ENCODE data around the gene MAP3K13.
A peak's percentile ranks its signal among the peaks of the same experiment; 100 is the strongest.

MAP3K13 gene

DNA sequence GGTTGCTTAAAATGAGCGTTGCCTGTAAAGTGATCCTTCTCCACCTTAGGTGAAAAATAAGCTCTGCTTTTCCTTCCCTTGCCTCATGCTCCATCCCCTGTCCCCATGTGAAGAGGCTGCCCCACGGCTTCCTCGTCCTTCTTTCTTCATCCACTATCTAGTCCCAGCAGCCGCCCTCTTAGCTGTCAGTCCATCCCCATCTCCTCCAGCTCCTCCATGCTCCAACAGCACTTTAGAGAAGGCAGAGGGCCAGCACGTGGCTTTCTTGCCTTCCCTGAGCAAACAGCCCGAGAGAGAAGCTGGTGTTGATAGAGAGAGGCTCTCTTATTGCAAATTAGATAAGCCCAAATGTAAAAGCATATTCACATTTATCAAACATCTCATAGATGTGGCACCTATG, 144.9 kb downstream of the MAP3K13 start:
- DNase-seq (ENCODE audit: low read depth, low spot score) = no peak

DNA sequence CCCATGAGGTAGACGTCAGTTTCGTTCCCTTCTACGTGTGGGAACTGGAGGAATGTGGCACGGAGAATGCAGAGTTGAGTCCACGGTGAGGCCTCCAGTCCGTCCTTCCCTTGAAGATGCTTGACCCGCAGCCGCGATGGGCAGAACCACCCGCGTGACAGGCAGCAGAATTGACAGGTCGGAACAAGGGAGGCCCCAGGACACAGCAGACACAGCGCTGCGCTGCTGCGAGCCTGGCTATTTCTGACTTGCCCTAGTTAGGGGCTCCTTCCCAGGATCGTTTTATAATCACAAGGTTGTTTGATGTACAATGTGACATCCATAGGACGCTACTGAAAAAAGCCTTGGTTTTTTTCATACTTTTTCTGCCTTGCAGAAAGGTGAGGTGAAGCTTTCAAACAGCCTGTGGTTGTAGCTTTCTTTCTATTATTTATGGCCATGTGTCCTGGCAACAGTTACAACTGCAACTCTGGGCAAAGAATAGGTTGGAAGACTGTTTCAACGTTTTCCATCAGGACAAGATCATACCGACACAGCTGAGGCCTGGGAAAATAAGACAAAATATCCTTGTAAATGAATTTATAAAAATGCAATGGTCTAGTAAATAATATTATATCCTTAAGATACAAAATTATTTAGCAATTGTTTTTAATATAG, 145.5 kb downstream of the MAP3K13 start:
- no peak for DNase-seq (ENCODE audit: low read depth, low spot score)

DNA sequence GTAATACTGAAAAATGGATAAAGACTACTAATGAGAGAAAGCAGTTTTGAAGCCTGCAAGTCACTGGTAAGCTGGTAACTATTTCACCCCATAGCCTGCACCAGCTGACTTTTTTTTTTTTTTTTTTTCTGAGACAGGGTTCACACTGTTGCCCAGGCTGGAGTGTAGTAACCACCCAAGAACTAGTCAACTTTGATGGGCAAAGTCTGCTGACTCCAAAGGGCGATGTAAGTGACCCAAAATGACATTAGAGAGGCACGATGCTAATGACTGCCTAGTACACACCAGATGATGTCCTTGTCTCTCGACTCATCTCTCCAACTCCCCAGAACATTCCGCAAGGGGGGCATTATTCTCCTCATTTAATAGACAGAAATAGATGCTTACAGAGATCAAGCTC, 148.8 kb downstream of the MAP3K13 start:
- DNase-seq (ENCODE audit: low read depth, low spot score) = no peak

- DNase-seq (ENCODE audit: low read depth, low spot score) = no peak
Measured at GRCh38 chr3:185517387-185518130, 154.6 kb downstream of the MAP3K13 start.

GRCh38 chr3:185519021-185519420, 156.1 kb downstream of the MAP3K13 start:
- DNase-seq (ENCODE audit: low read depth, low spot score) = no peak

DNA sequence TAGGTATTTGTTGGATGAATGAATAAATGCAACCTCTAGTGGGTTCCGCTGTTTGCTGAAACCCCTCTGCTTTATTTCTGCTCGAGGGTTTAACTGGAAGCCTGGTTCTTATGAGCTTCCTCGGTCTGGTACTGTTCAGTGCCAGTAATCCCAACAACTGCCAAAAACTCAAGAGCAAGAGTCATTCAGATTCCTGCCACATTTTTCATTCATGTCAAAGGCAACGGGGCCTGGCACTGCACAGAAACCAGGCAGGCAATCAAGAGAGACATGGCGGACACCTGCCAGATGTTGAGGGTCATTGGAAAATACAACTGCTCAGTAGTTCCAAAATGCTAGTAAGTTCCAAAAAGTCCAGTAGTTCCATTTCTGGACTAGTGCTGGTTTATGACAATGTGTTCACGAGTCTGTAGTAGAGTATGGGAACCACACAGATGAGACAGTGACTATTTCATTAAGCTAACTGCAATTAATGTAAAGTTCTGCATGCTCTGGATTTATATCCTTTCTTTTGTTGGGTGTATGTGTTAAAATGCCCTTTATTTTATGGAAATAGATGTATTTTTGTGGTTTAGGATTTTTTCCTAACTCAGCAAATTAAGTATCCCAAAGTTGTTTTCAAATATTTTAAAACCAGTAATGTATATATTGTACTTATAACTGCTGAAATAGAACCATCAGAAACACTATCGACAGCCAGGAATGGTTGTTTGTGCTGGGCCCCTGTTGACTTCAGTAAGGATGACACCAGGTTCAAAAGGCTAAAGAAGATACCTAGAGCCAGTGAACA, 158.6 kb downstream of the MAP3K13 start:
- DNase-seq (ENCODE audit: low read depth, low spot score) = no peak

- no peak for DNase-seq (ENCODE audit: low read depth, low spot score)
Measured at GRCh38 chr3:185526349-185526951, 163.5 kb downstream of the MAP3K13 start.

GRCh38 chr3:185527364-185527763, 164.4 kb downstream of the MAP3K13 start:
- peak; percentile 10 for DNase-seq (ENCODE audit: low read depth, low spot score)

GRCh38 chr3:185528532-185528931, 165.6 kb downstream of the MAP3K13 start:
- no peak for DNase-seq (ENCODE audit: low read depth, low spot score)

- no peak for DNase-seq (ENCODE audit: low read depth, low spot score)
Measured at GRCh38 chr3:185530856-185531255, 167.9 kb downstream of the MAP3K13 start.

GRCh38 chr3:185532901-185533300, 170.0 kb downstream of the MAP3K13 start:
- no peak for DNase-seq (ENCODE audit: low read depth, low spot score)

DNA sequence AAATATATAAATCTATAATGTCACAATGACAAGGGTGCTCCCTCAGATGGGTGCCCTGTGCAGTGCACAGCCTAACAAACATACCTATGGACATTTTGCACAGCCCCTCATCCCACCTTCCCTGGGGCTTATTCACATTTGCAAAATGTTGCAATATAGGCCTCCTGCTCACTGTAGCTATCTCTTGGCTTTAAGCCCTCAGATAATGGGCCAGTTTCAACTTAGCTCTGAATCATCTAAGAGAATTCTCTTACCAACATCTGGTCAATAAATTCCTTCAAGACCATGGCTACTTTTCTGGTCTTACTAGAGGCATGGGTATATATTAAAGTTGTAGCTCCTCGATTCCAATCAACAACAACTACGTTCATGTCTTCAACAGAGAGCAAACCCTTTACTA, 171.6 kb downstream of the MAP3K13 start:
- DNase-seq (ENCODE audit: low read depth, low spot score) = no peak

DNA sequence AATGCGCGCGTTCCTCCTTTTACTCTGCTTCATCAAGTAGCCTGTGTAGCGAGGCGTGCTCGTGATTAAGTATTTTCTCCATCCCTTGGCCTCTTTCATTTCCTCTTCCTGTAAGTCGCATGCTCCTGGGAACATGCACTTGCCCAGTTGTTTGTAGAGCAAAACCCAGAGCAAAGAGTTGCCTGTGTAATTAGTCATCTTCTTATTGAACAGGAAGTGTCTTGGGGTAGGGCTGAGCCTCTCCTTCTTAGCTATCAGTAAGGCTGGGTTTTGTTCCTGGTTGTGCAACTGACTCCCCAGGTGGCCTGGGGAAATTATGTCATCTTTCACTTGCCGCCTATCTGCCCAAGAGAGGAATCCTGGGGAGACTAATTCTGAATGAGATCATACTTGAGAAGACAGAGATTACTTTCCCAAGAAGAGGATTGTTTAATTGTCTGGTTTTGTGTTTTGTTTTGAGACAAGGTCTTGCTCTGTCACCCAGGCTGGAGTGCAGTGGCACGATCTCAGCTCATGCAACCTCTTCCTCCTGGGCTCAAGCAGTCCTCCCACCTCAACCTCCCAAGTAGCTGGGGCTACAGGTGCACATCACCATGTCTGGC, 174.5 kb downstream of the MAP3K13 start:
- DNase-seq (ENCODE audit: low read depth, low spot score) = peak; percentile 53
